ENCODE data around the gene AP5S1.

- TF ChIP-seq CTCF (IDR thresholded peaks at IDR 0.05): no peak
- no peak for TF ChIP-seq RFX5 (IDR thresholded peaks at IDR 0.05; ENCODE audit: low read length)
- TF ChIP-seq JUND (IDR thresholded peaks at IDR 0.05): no peak
- no peak for TF ChIP-seq TEAD4 (IDR thresholded peaks at IDR 0.05; ENCODE audit: borderline replicate concordance, insufficient read depth)
- TF ChIP-seq CHD2 (IDR thresholded peaks at IDR 0.05; ENCODE audit: low read length, partially characterized antibody): no peak
- no peak for TF ChIP-seq TCF12 (IDR thresholded peaks at IDR 0.05)
- no peak for TF ChIP-seq RCOR1 (IDR thresholded peaks at IDR 0.05; ENCODE audit: low read length)
- no peak for TF ChIP-seq POLR2AphosphoS5 (IDR thresholded peaks at IDR 0.05; ENCODE audit: low read depth, low read length)
Observed at GRCh38 chr20:3814928-3815495, 5.3 kb upstream of the AP5S1 start.

Data from SK-N-SH (cell line).